Stomach (tissue), 9 donors: ENCODE measurements around the gene SEMA4D. TPM values are rescaled to one million over a fixed set of nuclear protein-coding genes. Genes with fewer than 3 reads are reported as not detected.

ENCODE experiments used
- DNase-seq, 2 donors: peaks; one replicate each; pipeline versions ENCODE4 v3.0.0 to v3.0.0-alpha.2; 2013 to 2019
- H3K27ac ChIP-seq, 5 donors: fragments of 200-600 bp in 4 of 5; sonication (generic) in 4 of 5; one replicate each; pipeline ENCODE4 v1.5.1; 2013 to 2019; ENCODE audit warnings: mild to moderate bottlenecking in 1 of 5, moderate library complexity in 1 of 5
- H3K27me3 ChIP-seq, 3 donors: fragments of 200-600 bp; sonication (generic); one replicate each; pipeline ENCODE4 v1.5.1; 2017 to 2019; ENCODE audit warnings: mixed run types in 1 of 3
- H3K36me3 ChIP-seq, 4 donors: fragments of 200-600 bp; sonication (generic); 1 replicate in 3 of 4; 2 replicates in 1 of 4; pipeline ENCODE4 v1.5.1; 2016 to 2019
- H3K4me1 ChIP-seq, 4 donors: fragments of 200-600 bp; sonication (generic); one replicate each; pipeline ENCODE4 v1.5.1; 2016 to 2019
- H3K4me3 ChIP-seq, 4 donors: fragments of 200-600 bp; sonication (generic) in 3 of 4; one replicate each; pipeline ENCODE4 v1.5.1; 2016 to 2019; ENCODE audit warnings: mild to moderate bottlenecking in 1 of 4
- H3K9me3 ChIP-seq, 4 donors: fragments of 200-600 bp; sonication (generic); one replicate each; pipeline ENCODE4 v1.5.1; 2016 to 2019
- CTCF ChIP-seq, 7 experiments: fragments of 450-650 bp in 4 of 7; fragments of 200-600 bp in 3 of 7; sonication (generic) in 3 of 7; IDR thresholded peaks; one replicate each; pipeline ENCODE4 v1.5.1; 2016 to 2019; ENCODE audit warnings: antibody characterized with exemption in 7 of 7, control low read depth in 2 of 7, mild to moderate bottlenecking in 1 of 7
- EP300 ChIP-seq: sonication (generic); formaldehyde crosslinking; IDR thresholded peaks from one replicate; pipeline ENCODE4 v1.6.1; 2017; ENCODE audit warnings: antibody characterized with exemption
- POLR2A ChIP-seq, 4 donors: fragments of 450-650 bp; IDR thresholded peaks; one replicate each; pipeline ENCODE4 v1.6.1; 2016; ENCODE audit warnings: antibody characterized with exemption in 4 of 4, control low read depth in 2 of 4, mild to moderate bottlenecking in 1 of 4, moderate library complexity in 1 of 4
- POLR2AphosphoS5 ChIP-seq, 3 donors: sonication (generic); formaldehyde crosslinking; IDR thresholded peaks; one replicate each; pipeline ENCODE4 v1.6.1; 2016; ENCODE audit warnings: antibody characterized with exemption in 3 of 3
- WGBS, 5 donors: extraction: QIAGEN DNeasy Blood & Tissue Kit in 3 of 5; methylation state at CpG; one replicate each; pipeline versions ENCODE4 v1.1.5 to v1.1.7; 2013 to 2018; 5-methylcytosine and 5-hydroxymethylcytosine counted together
- intact Hi-C: fragments of 100-400 bp; cut with DNase I; formaldehyde crosslinking; loops from one replicate; pipeline ENCODE4 v1.15.1; 2023; ENCODE audit warnings: low total_unique reads
- polyA plus RNA-seq, 3 donors: library from polyadenylated mRNA; stranded (reverse); fragments of 200-250 nt; gene quantifications; one replicate each; pipeline ENCODE4 v1.2.3, GENCODE V29; 2013
- total RNA-seq, 5 donors: library from RNA; depleted of rRNA; stranded (reverse); fragments of >200 nt; gene quantifications; one replicate each; pipeline versions ENCODE4 v1.1.0 to v1.2.3, GENCODE V29; 2014 to 2016
- donor health status: healthy with polysubstance abuse.
- donor health status: Bipolar disorder and iron deficiency.
- donor health status: healthy.

The SEMA4D gene
- total and polyA plus RNA-seq, 8 donors, result 4.9 to 43.3 (median 12.5) TPM

GRCh38 chr9:89444925-89445765, 52.8 kb downstream of the SEMA4D start:
- H3K4me1 ChIP-seq, result peaks cover 40 to 83% (median 69%) of the 10 kb centered on the region in 4 donors
- no peaks in the 10 kb centered on the region for H3K27me3 ChIP-seq
- TF ChIP-seq POLR2AphosphoS5 (IDR thresholded peaks at IDR 0.05), result no peak
- no peak for TF ChIP-seq EP300
- TF ChIP-seq POLR2A (IDR thresholded peaks at IDR 0.05), result no peak
- TF ChIP-seq CTCF (IDR thresholded peaks at IDR 0.05), result no peak
- H3K36me3 ChIP-seq, result peaks cover 0 to 14% (median 7%) of the 10 kb centered on the region in 4 donors
- intact Hi-C loops, result no loop called here
- no peak overlapping the region for H3K4me3 ChIP-seq
- 81 to 86% (median 84%) methylated on average over 16 of the region's 16 CpGs for WGBS, 5 donors
- no peaks in the 10 kb centered on the region for H3K9me3 ChIP-seq
- no peak for DNase-seq
- H3K27ac ChIP-seq, result peak overlapping the region in 1 of 5 donors; percentile 14

GRCh38 chr9:89444274-89444673, 53.6 kb downstream of the SEMA4D start:
- H3K27ac ChIP-seq, result peak overlapping the region in 1 of 5 donors; percentile 18
- no peaks in the 10 kb centered on the region for H3K9me3 ChIP-seq
- WGBS, 5 donors, result 69 to 76% (median 71%) methylated on average over 8 to 9 of the region's 9 CpGs
- no peak overlapping the region for H3K4me3 ChIP-seq
- intact Hi-C loops, result no loop called here
- peaks cover 0 to 9% (median 5%) of the 10 kb centered on the region in 4 donors for H3K36me3 ChIP-seq
- TF ChIP-seq POLR2AphosphoS5 (IDR thresholded peaks at IDR 0.05) (no peak), CTCF (IDR thresholded peaks at IDR 0.05) (no peak), EP300 (no peak), POLR2A (IDR thresholded peaks at IDR 0.05) (no peak)
- no peaks in the 10 kb centered on the region for H3K27me3 ChIP-seq
- DNase-seq, result peak in 1 of 2 donors; percentile 62
- peaks cover 44 to 92% (median 75%) of the 10 kb centered on the region in 4 donors for H3K4me1 ChIP-seq

- no peak for DNase-seq
- intact Hi-C loops, result no loop called here
- H3K9me3 ChIP-seq, result no peaks in the 10 kb centered on the region
- WGBS, 5 donors, result 75 to 86% (median 81%) methylated on average over 6 to 22 of the region's 22 CpGs
- H3K27ac ChIP-seq, result peak overlapping the region; percentile 2 to 86 (median 40)
- peaks cover 44 to 88% (median 71%) of the 10 kb centered on the region in 4 donors for H3K4me1 ChIP-seq
- TF ChIP-seq POLR2AphosphoS5 (IDR thresholded peaks at IDR 0.05) (no peak), POLR2A (IDR thresholded peaks at IDR 0.05) (no peak), CTCF (IDR thresholded peaks at IDR 0.05) (no peak), EP300 (no peak)
- H3K36me3 ChIP-seq, result peaks cover 0 to 9% (median 2%) of the 10 kb centered on the region in 4 donors
- no peaks in the 10 kb centered on the region for H3K27me3 ChIP-seq
- H3K4me3 ChIP-seq, result no peak overlapping the region
Measured at GRCh38 chr9:89442981-89443814, 54.7 kb downstream of the SEMA4D start.

GRCh38 chr9:89442501-89442978, 55.4 kb downstream of the SEMA4D start:
- H3K4me1 ChIP-seq, result peaks cover 44 to 93% (median 76%) of the 10 kb centered on the region in 4 donors
- intact Hi-C loops, result no loop called here
- 68 to 88% (median 76%) methylated on average over 5 to 9 of the region's 9 CpGs for WGBS, 5 donors
- H3K9me3 ChIP-seq, result no peaks in the 10 kb centered on the region
- peak overlapping the region in 3 of 5 donors; percentile 77 to 86 (median 82) for H3K27ac ChIP-seq
- H3K27me3 ChIP-seq, result no peaks in the 10 kb centered on the region
- H3K36me3 ChIP-seq, result peaks cover 0 to 9% (median 2%) of the 10 kb centered on the region in 4 donors
- DNase-seq, result no peak
- no peak overlapping the region for H3K4me3 ChIP-seq
- no peak for TF ChIP-seq EP300
